ENCODE data around the gene CDH12. TPM values are rescaled to one million over a fixed set of nuclear protein-coding genes. Genes with fewer than 3 reads are reported as not detected.

Gene CDH12
- total and polyA plus RNA-seq, 2 donors (not counting 3 experiments of a cell fraction or from before 2014, with no cell fraction given): 0.03 TPM; not detected in 1

- Histone ChIP-seq H3K9me1 (replicated peaks; ENCODE audit: control insufficient read depth, extremely low read depth, insufficient read depth, low read length) (no peaks in the 10 kb centered on the region), H3K27me3 (ENCODE audit: control insufficient read depth in 2 of 2, insufficient read depth in 2 of 2, low read length in 2 of 2) (no peaks in the 10 kb centered on the region), H3K9me3 (replicated peaks; ENCODE audit: control insufficient read depth, insufficient read depth, low read length) (no peaks in the 10 kb centered on the region), H3K36me3 (ENCODE audit: control insufficient read depth in 2 of 2, extremely low read depth in 1 of 2, insufficient read depth in 2 of 2, low read length in 2 of 2) (no peaks in the 10 kb centered on the region), H3K79me2 (ENCODE audit: control insufficient read depth, insufficient read depth, low read length) (no peaks in the 10 kb centered on the region), H3K4me1 (ENCODE audit: control insufficient read depth, extremely low read depth, insufficient read depth, low read length) (no peaks in the 10 kb centered on the region), H3K27ac (ENCODE audit: insufficient read depth, low read depth, low read length) (no peak overlapping the region), H2AFZ (ENCODE audit: low read depth, low read length) (no peak overlapping the region), H4K20me1 (replicated peaks; ENCODE audit: control insufficient read depth, extremely low read depth, insufficient read depth, low read length) (no peaks in the 10 kb centered on the region), H3K9ac (replicated peaks; ENCODE audit: extremely low read depth, insufficient read depth, low read length) (no peak overlapping the region), H3K4me2 (ENCODE audit: insufficient read depth, low read length) (no peak overlapping the region), H3K4me3 (replicated peaks in 1 of 3; ENCODE audit: insufficient read depth in 1 of 3, low read depth in 1 of 3, low read length in 3 of 3) (no peak overlapping the region)
- FAIRE-seq (no peak), DNase-seq (ENCODE audit: low read depth, low spot score) (no peak)
- ChIA-PET POLR2A (no interaction called here), CTCF (no interaction called here)
- TF ChIP-seq JUN (IDR thresholded peaks at IDR 0.05; ENCODE audit: borderline replicate concordance, insufficient read depth, insufficient read length, low read depth) (no peak), CTCF (IDR thresholded peaks at IDR 0.05; ENCODE audit: extremely low read depth in 1 of 2, insufficient read depth in 1 of 2, low read depth in 1 of 2, low read length in 2 of 2) (no peak), MAX (IDR thresholded peaks at IDR 0.05; ENCODE audit: insufficient read depth, insufficient read length) (no peak), FOS (IDR thresholded peaks at IDR 0.05; ENCODE audit: borderline replicate concordance, insufficient read depth, low read length) (no peak), GATA2 (IDR thresholded peaks at IDR 0.05; ENCODE audit: insufficient read depth, insufficient read length, low read depth, low read length) (no peak), MYC (IDR thresholded peaks at IDR 0.05; ENCODE audit: low read depth, low read length) (no peak), EZH2 (IDR thresholded peaks at IDR 0.05; ENCODE audit: borderline replicate concordance, low read depth, low read length, severe bottlenecking) (no peak), POLR2A (IDR thresholded peaks at IDR 0.05; ENCODE audit: low read depth, low read length) (no peak), POLR2AphosphoS5 (IDR thresholded peaks at IDR 0.05; ENCODE audit: insufficient read depth, low read depth, low read length) (no peak)
- dilution Hi-C loops (cut with MboI; ENCODE audit: extremely low pct_ligation_motif_present, low sequenced_read_pairs): no loop called here
- BruUV-seq (replicated peaks): no TSS peak
- intact Hi-C loops (cut with micrococcal nuclease): no loop called here
Observed at GRCh38 chr5:22495016-22495720, 358.0 kb downstream of the CDH12 start.

Data from endothelial cell of umbilical vein (primary cell).